Measurements from ENCODE around the gene PDE9A.
A peak's percentile ranks its signal among the peaks of the same experiment; 100 is the strongest.

Gene PDE9A

DNA sequence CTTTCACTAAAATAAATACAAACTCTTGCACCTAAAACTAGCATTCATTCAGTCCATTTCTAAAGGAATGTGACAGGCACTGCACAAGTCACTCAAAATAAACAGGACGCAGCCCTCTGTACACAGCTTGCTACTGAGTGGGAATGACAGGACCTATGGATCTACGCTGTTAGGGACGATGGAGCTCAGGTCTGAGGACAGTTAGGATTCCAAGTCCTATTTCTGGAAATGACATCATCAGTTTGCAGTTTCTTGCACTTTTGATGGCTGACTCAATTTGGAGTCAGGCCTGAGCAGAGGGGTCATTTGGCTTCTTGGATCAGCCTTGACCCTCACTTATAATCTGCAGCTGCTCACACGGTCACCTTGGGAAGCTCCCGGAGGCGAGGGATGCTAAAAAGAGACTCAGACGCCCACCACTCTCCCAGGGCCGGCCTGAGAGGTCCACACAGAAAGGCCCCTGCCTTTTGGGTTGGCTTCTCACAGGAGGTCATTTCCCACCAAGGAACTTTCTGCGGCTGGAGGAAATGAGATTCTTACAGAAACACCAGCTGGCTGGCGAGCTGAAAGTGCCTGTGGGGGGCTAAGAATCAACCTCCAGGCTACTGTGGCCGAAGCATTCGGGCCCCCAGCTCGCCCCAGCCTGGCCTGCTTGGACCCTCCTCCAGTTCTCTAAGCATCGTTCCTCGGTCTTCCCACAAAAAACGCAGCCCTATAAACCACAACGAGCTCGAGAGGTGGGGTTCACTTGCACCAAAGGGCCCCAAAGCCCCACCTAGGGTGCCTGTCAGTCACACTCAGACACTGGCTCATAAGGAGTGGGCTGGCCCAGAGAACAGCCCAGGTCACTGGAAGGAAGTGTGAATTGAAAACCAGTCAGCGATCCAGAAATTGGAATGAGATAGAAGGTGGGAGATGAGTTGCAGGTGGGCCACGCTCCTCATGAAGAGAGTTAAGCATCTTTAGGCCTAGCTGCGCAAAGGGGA is 8.9 kb upstream of the PDE9A start:
- no peak for DNase-seq

DNA sequence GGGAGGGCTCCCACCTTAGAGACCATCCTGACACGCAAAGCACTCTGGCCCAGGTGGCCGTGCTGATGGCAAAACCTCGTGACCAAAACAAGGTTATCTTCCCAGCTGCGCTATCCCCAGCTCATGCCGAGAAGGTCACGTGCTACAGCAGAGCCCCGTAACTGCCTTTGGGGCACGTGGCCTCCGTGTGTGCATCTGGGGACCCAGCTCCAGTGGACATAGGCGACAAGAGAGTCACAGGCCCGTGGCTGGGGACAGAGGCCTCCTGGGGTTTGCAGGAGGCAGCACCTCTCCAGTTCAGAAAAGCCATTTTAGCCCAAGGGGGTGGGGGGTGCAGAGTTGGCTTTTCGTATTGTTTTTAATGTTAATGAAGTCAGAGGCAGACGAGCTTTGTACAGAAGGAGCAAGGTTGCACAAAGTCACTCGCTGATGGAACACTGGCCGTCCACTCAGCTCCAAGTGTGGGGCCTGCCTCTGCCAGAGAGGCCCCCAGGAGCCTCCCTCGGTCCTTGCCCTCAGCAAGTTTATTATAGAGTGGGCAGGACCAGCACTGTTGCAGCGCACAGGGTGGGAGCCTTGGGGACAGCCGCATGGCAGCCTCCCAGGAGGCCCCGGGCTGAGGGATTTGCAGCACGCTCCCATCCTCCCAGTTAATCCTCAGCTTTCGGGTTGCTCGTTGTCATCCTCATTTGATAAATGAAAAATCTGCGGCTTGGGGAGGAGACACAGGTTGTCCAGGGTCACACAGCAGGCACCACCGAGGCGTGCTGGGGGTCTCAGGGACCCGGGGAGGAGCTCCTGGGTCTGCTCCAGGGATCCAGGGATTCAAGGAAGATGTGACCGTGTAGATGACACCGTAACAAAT is 8.0 kb upstream of the PDE9A start:
- no peak for DNase-seq

DNA sequence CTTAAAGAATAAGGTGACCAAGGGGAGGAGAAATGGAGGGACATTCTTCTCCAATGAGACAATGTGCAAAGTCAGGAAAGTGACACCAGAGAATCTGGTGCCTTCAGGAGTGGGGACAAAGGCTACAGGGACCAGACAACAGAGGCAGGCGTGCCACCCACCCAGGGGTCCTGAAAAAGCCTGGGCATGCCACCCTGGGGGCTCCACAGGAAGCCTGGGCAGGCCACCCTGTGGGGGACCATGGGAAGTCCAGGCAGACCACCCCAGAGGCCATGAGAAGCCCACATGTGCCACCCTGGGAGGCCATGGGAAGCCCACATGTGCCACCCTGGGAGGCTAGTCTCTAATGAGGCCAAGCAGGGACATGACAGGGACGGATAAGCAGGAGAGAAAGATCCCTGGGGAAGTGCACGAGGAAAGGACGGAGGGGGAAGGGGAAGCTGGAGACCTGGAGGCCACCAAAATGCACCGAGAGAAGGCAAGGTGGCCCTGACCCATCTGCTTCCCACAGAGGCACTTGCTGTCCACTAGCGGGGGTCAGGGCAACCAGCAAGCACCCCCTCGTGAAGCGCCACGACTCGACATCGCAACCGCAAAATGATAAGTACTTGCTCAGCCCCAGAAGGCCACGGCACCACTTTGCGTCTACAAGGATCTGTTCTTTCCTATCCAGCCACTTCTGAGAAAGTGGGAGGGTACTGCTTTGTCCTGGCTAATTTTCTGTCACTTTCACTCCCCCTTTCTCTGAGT is 7.2 kb upstream of the PDE9A start:
- DNase-seq: no peak

DNA sequence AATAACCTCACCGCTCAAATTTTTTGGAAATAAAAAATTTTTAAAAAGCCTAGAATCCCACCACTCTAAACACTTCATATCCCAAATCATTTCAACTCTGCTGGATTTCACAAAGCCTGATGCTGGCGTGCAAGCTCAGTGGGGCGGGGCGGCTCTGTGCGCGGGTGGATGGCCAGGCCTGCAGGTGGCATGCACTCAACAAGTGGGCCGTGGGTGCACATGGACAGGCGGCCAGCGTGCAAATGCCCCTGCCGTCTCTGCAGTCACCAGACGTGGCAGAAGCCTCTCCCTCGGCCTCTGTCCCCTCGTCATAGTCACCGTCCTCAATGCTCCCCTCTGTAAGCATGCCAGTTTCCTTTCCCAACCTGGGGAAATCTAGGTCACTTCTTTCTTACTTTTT is 6.6 kb upstream of the PDE9A start:
- DNase-seq: no peak

DNA sequence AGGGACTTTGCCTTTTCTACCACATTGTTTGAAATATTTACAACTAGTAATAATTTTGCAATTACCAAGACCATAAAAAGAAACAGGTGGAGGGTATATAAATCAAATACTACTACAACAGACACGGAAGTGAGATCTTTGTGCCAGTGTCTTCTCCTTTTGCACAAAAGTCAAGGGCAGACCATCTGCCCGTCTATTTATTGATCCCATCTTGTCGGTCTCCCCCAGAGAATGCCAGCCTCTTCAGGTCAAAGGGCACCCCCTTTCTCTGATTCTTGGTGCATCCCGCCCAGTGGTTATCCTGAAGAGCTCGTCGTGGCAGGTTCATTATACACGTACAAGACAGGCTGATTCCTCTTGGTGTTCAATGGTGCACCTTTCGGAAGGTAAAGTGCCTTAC is 4.8 kb upstream of the PDE9A start:
- no peak for DNase-seq

DNA sequence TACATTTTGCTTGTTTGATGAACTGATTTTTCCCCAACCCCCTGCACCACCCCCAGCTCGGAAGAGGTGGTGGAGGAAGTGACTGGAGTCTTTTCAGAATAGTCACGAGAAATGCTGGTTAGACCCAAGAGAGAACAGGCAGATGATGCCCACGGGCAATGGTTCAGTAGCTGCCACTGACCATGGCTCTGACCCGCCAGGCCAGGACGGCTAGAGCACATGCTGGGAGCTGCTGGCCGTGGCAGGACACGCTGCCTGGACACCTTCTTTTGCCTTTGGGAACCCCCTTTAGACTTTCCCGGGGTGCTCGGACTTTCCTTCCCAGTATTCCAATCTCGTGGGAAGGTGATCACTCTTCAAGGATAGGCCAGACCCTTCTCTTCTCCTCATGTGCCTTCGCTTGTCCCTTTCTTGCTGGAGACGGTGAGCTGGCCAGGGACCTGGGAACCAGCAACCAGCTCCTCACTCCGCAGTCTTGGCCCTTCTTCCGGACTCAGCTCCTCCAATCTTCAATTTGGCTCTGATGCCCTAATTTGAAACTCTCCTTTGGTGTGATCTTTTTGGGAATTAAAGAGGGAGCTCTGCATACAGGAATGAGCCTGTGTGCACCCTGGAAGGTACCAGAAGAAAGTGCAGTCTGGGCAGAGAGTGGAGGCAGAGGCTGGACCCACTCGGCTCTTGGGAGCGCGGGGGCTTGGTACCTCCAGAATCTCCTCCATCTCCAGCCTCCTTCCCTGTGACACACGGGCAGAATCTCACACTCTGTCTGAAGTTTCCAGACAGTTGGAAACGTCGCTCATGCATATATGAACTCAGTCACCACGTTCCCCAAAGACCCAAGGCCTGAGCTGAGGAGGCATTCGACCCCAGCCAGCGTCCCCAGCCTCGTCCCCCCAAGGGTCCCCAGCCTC is 4.0 kb upstream of the PDE9A start:
- no peak for DNase-seq

- DNase-seq: no peak
These were observed 3.4 kb upstream of the PDE9A start for GRCh38 chr21:42650033-42650370.

DNA sequence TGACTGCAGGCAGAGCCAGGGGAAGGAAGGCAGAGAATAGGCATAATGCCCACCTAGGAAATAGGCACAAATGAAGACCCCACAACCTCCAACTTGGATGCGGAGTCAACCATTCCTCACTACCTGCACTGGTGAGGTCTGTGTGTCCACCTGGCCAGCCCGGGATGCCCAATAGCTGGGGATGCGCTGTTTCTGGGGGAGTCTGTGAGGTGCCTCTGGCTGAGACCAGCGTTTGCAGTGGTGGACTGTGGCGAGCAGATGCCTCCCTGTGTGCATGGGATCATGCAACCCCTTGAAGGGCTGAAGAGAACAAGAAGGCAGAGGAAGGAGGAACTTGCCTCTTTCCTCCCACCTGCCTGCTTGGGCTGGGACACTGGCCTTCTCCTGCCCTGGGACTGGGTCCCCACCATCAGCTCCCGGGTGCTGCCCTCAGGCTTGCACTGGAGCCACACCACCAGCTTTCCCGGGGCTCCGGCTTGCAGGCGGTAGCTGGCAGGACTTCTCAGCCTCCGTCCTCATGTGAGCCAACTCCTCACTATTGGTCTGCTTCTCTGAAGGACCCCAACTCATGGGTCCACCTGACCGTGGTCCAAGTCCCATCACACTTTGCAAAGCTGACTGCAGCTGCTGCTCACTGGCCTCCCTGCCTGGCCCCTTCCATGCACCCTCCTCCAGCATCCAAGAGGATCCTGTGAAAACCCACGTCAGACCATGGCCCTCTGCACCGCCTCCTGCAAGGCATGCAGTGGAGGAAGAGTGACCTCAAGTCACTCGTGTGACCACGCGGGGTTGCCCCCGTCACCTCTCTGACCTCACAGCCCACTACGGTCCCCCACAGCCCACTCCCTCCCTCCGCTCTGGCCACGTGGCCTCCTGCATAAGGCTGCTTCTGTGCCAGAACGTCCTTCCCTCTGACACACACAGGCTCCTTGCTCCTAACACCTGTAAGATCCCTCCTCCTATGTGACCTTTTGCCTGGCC is 2.7 kb upstream of the PDE9A start:
- peak in 1 of 14 donors; percentile 36 for DNase-seq

GRCh38 chr21:42651515-42652401 is 1.7 kb upstream of the PDE9A start:
- peak in 4 of 14 donors; percentile 53 to 93 (median 62) for DNase-seq

- DNase-seq: peak in 13 of 14 donors; percentile 37 to 92 (median 62)
These were observed 742 bp upstream of the PDE9A start for GRCh38 chr21:42652527-42653230.

GRCh38 chr21:42654179-42654912 is 925 bp downstream of the PDE9A start:
- DNase-seq: peak in 1 of 14 donors; percentile 26

DNA sequence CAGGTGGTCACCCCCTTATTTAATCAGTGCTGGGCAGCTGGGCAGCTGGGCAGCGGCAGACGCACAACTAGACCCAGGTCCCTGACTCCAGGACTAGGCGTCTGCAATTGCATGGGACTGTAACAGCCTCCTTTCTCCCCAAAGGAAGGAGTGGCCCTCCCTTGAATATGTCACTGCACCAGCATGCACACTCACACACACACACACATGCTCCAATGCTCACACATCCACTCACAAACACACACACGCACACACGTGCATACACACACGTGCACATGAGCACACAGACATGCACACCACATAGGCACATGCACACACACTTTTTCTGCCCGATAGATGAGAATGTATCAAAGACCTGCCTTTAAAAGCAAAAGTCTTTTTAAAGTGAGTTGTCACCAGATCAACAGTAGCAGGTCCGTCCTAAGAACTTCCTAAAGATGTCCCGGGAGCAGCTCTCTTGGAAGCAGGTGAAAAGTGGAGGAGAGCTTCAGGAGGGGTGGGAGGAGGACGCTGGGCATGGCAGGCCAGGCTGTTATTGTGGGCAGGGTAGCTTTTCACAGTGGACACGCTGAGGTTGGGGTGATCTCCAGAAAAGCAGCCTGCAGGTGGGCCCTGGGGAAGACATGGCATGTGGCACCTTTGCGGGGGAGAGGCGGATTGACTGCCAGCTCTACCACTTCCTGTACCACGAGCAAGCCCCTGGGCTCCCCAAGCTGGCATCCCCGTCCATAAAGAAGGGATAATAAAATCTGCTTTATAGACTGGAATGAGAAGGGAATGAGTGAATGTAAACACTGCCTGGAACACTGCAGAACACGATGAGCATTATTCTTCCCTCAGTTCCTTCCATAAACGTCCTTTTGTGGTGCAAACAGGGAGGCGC is 1.7 kb downstream of the PDE9A start:
- DNase-seq: peak in 1 of 14 donors; percentile 61

- DNase-seq: peak in 1 of 14 donors; percentile 61
These were observed 2.7 kb downstream of the PDE9A start for GRCh38 chr21:42655796-42656770.

DNA sequence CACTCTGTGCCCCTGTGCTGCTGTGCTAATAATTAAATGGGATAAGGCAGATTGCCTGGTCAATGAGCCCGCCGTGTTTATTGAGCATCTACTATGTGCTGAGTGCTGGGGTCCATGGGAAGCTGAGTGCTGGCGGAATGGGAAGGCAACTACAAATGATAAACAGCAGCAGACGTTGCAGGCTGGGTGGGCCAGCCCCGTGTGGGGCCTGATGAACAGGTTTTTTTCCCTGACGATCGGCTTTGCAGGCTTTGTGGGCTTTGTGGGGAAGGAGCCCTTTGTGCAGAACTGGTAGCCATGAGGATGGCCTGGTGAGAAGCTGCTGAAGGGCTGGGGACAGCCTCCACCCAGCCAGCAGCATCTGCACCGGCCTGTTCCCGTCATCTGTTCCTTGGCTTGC is 3.5 kb downstream of the PDE9A start:
- no peak for DNase-seq

- DNase-seq: no peak
These were observed 4.4 kb downstream of the PDE9A start for GRCh38 chr21:42657676-42658319.

All from C1 segment of cervical spinal cord (tissue), 14 donors.